Measurements from ENCODE around the gene ATP6V0D1.
A peak's percentile ranks its signal among the peaks of the same experiment; 100 is the strongest.
"Not testable (repeated sequence)": the region's sequence is repeated elsewhere in the genome, so short reads cannot be mapped to it uniquely, and the experiment has no call there.

Gene ATP6V0D1

GRCh38 chr16:67429799-67430503 is 51.0 kb downstream of the ATP6V0D1 start:
- peak overlapping the region; percentile 56 for H3K4me3 ChIP-seq (ENCODE audit: low read depth, low read length)

GRCh38 chr16:67429053-67429798 is 51.7 kb downstream of the ATP6V0D1 start:
- no peak overlapping the region for H3K4me3 ChIP-seq (ENCODE audit: low read depth, low read length)

GRCh38 chr16:67428146-67428731 is 52.7 kb downstream of the ATP6V0D1 start:
- no peak overlapping the region for H3K4me3 ChIP-seq (ENCODE audit: low read depth, low read length)

GRCh38 chr16:67426950-67427349 is 54.0 kb downstream of the ATP6V0D1 start:
- no peak overlapping the region for H3K4me3 ChIP-seq (ENCODE audit: low read depth, low read length)

GRCh38 chr16:67426022-67426421 is 54.9 kb downstream of the ATP6V0D1 start:
- no peak overlapping the region for H3K4me3 ChIP-seq (ENCODE audit: low read depth, low read length)

- H3K4me3 ChIP-seq (ENCODE audit: low read depth, low read length): no peak overlapping the region
Measured at GRCh38 chr16:67425580-67425979, 55.4 kb downstream of the ATP6V0D1 start.

- no peak overlapping the region for H3K4me3 ChIP-seq (ENCODE audit: low read depth, low read length)
Measured at GRCh38 chr16:67425061-67425460, 55.9 kb downstream of the ATP6V0D1 start.

GRCh38 chr16:67424261-67424615 is 56.7 kb downstream of the ATP6V0D1 start:
- no peak overlapping the region for H3K4me3 ChIP-seq (ENCODE audit: low read depth, low read length)

- no peak overlapping the region for H3K4me3 ChIP-seq (ENCODE audit: low read depth, low read length)
Measured at GRCh38 chr16:67423611-67424260, 57.2 kb downstream of the ATP6V0D1 start.

- H3K4me3 ChIP-seq (ENCODE audit: low read depth, low read length): no peak overlapping the region
Measured at GRCh38 chr16:67423015-67423414, 57.9 kb downstream of the ATP6V0D1 start.

- no peak overlapping the region for H3K4me3 ChIP-seq (ENCODE audit: low read depth, low read length)
Measured at GRCh38 chr16:67421030-67421429, 59.9 kb downstream of the ATP6V0D1 start.

GRCh38 chr16:67419931-67420330 is 61.0 kb downstream of the ATP6V0D1 start:
- no peak overlapping the region for H3K4me3 ChIP-seq (ENCODE audit: low read depth, low read length)

GRCh38 chr16:67419502-67419901 is 61.5 kb downstream of the ATP6V0D1 start:
- no peak overlapping the region for H3K4me3 ChIP-seq (ENCODE audit: low read depth, low read length)

GRCh38 chr16:67417333-67418061 is 63.5 kb downstream of the ATP6V0D1 start:
- no peak overlapping the region for H3K4me3 ChIP-seq (ENCODE audit: low read depth, low read length)

- peak within 1 kb of the TSS; percentile 30 for H3K4me3 ChIP-seq (ENCODE audit: low read depth, low read length)
Measured at GRCh38 chr16:67415872-67416793, 64.8 kb downstream of the ATP6V0D1 start, which contains the start of gene ZDHHC1. ZDHHC1 (minus strand) TSS chr16:67416477; CDS start chr16:67407775, 8,702 bp downstream.

GRCh38 chr16:67415421-67415820 is 65.5 kb downstream of the ATP6V0D1 start:
- H3K4me3 ChIP-seq (ENCODE audit: low read depth, low read length): not testable (repeated sequence)

- no peak overlapping the region for H3K4me3 ChIP-seq (ENCODE audit: low read depth, low read length)
Measured at GRCh38 chr16:67413978-67414911, 66.7 kb downstream of the ATP6V0D1 start.

- H3K4me3 ChIP-seq (ENCODE audit: low read depth, low read length): no peak overlapping the region
Measured at GRCh38 chr16:67412294-67412693, 68.7 kb downstream of the ATP6V0D1 start.

GRCh38 chr16:67411339-67411738 is 69.6 kb downstream of the ATP6V0D1 start:
- no peak overlapping the region for H3K4me3 ChIP-seq (ENCODE audit: low read depth, low read length)
